Fibroblast of gingiva (primary cell): ENCODE data around the gene EGFL6.
A peak's percentile ranks its signal among the peaks of the same experiment; 100 is the strongest.
"Not testable (repeated sequence)": the region's sequence is repeated elsewhere in the genome, so short reads cannot be mapped to it uniquely, and the experiment has no call there.

Experiments
- DNase-seq: peaks from one replicate; pipeline ENCODE4 v3.0.0-alpha.2; 2011; ENCODE audit warnings: low read depth

The EGFL6 gene

DNA sequence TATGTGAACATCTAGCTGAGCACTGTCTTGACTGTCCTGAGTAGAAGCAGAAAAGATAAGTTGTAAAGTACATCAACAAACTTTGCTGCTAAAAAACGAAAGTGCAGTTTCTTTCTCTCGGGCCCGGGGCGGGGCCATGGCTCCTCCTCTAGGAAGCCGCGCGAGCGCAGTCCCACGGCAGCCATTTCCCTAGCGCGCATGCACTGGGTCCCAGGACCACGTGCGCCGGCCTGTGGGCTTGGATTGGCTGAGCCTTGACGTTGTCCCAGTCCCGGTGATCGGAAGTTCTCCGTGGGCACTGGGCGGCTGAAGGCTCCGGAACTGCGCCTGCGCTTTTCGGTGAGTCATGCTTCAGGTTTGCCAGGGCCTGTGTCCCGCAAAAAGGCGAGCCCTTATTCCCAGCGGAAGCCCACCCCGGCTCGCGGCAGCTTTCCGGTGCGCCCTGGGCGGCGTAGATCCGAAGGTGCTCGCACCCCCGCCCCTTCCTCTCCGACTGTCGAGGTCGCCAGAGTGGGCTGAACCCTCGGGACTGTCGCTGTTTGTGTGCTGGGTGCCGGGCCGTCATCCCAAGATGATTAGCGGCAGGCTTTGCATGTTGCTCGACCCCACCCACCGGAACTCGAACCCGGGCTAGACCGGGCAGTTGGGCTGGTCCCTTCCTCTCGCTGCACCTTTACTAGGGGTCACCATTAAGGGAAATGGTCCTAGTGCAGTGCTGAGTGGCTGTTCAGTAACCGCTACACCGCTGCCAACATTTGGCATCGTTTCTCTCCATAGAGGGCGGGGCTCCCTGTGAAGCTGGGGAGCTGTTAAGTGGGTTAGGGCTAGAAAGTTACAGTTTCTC lies 83.7 kb downstream of the EGFL6 start, which contains the start of gene TCEANC:
TSS of gene TCEANC (plus strand) at position 292 of the 844 bp plus-strand sequence. CDS start 9,368 bp downstream, outside the sequence.
- DNase-seq, result peak; percentile 96

DNA sequence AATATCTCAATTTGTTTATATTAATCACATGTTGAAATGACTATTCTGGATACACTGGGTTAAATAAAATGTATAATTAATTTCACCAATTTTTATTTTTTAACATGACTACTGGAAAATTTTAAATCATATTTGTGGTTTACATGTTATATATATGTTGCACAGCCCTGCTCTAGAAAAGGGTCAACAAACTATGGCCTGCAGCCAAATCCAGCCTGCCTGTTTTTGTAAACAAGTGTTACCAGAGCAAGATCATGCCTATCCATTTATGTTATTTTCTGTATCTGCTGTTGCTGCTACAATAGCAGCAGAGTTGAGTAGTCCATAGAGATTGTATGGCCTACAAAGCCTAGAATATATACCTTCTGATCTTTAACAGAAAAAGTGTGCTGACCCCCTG lies 84.7 kb downstream of the EGFL6 start:
- DNase-seq, result no peak

DNA sequence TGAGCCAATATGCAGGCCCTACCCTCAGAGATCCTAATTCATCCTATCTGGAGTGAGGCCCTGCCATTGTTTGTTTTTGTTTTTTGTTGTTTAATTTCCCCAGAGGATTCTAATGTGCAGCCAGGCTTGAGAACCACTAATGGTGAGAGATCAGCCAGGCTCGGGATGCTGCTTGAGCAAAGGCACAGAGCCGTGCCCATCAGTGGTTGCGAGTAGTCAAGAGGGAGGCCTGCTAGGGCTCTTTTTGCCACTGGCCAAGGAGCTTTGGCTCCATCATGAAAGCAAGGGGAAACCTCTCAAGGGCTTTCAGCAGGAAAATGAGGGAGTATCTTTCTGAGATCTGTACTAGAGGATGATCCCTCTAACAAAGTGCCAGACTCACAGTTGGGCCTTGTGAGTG lies 86.3 kb downstream of the EGFL6 start:
- peak; percentile 17 for DNase-seq

DNA sequence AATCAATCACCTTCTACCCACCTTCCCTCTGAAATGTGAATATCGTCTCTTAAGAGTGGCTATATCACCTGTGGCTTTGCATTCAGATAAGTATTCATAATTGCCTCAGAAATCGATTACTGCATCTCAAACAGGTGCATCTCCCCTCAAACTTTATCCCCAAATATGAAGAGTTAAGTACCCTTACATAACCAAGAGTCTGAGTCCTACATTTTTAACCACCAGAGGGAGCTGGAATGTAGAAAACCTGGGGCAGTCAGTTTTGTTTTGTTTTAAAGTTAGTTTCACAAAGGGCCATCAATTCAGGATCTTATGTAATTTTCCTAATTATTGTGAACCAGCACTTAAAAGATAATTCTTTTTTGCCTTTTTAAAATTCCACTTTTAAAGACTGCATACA lies 89.2 kb downstream of the EGFL6 start:
- peak; percentile 26 for DNase-seq

DNA sequence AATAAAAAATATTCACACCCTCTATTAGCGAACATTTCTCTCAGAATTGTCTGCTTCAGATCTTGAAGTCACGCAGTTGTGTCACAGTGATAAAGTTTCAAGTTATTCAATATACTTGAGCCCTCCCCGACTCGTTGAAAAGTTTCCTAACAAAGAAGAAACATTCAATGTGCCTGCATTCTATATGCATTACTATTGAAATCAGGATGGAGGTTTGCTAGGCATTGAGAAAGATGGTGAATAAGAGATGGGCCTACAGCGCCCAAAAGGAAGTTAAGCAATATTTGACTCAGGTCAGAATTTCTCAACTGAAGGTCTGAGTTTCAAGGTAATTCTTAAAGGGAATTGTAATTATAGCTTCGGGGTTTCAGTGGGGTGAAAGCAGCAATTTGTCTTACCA lies 89.7 kb downstream of the EGFL6 start:
- peak; percentile 76 for DNase-seq

DNA sequence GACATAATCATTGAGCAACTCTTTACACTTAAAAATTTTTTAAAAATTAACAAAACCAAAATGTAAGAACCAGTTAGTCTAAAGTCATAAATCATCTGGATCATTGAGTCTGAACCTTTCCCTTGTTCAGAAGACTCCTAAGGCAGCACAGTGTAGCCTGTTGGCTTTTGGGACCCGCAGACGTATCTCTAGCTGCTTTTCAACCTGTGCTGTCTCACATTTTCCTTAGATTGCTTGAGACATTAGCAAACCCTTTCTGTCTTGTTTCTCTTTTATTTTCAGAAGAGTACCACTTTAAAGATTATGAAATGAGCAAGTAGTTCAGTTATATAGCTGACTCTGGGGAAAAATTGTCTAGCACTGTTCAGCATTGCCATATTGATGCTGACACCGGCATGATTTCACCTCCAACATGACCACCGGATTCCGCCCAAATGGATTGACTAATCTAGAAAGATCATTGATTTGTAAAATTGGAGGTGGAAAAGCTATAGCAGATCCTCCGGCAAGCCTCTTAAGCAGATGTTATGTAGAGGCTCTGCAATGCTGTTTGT lies 92.4 kb downstream of the EGFL6 start:
- no peak for DNase-seq

DNA sequence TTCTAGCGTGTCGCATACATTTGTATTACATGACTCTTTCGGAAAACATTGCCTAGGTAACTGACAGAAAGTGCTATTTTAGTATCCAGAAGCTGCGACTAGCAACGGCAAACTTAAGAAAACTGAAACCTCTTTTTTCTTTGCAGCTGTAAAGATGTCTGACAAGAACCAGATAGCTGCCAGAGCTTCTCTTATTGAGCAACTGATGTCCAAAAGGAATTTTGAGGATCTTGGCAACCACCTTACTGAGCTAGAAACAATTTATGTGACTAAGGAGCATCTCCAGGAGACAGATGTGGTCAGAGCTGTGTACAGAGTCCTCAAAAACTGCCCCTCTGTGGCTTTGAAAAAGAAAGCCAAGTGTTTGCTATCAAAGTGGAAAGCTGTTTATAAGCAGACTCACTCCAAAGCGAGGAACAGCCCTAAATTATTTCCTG lies 93.0 kb downstream of the EGFL6 start:
- peak; percentile 88 for DNase-seq

DNA sequence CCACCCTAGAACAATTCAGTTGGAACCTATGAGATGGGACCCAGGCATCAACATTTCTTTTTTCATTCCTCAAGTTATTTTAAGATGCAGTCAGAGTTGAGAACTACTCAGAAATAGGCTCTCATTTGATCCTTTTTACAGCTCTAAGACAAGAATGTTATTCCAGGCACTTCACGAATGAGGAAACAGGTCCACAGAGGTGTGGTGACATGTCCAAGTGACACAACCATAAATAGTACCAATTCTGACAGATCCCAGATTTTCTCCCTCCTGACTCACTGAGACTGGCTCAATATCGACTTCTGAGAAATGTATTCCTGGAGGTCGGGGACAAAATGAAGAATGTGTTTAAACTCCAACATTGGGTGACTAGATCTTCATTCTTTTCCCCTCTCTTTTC lies 94.6 kb downstream of the EGFL6 start:
- DNase-seq, result no peak

DNA sequence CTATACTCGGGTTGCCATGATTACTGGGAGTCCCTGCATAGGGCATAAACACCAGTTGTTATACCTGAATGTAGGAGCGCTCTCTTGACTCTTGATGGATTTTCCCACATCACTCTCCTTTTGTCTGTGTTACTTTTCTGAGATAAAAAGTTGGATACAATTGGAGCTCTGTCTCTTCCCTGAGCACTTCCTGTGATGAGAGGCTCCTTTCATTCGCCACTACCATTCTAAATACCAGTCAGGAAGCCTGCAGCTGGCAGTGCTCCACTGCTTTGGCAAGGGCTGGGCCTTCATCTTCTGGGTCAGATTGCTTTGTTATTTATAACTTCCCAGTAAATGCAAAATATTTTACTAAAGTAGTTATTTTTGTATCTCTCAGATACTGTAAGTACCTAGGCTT lies 97.4 kb downstream of the EGFL6 start:
- peak; percentile 14 for DNase-seq

DNA sequence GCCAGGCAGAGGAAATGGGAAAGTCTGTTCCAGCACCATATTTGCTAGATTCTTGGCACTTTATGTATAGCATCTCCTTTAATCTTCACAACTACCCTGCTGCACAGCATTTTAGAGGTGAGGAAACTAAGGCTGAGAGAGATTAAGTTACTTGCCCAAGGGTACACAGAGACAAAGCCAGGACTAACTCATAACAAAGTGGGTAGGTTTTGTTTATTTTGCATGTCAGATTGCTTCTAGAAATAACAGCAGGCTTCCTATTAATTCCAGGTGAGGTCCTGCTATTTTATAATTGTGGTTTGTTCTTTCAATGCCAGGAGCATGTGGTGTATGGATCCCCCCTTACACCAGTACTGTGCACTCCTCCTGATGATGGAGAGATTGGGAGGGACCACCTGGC lies 98.5 kb downstream of the EGFL6 start:
- no peak for DNase-seq

DNA sequence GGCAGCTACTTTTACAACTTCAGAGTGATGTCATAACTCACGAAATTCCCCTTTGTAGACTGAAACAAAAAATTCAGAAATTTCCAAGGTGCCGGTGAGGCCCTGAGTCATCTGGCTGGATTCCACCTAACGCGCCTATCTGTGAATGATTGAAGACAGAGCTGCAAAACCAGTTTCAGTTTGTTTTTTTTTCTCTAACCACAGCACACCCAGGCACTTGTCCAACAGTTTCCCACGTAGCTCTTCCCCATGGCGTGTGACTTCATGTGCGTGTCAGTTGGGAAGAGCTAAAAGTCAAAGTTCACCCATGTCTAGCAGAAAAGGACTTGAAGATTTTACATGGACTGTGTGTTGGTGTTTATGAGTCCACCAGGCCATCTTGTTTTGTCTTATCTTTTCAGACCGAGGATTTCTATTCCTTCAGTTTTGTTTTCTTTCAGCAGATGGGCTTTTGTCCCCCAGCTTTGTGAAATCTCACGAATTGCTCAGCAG lies 99.9 kb downstream of the EGFL6 start:
- peak; percentile 89 for DNase-seq

DNA sequence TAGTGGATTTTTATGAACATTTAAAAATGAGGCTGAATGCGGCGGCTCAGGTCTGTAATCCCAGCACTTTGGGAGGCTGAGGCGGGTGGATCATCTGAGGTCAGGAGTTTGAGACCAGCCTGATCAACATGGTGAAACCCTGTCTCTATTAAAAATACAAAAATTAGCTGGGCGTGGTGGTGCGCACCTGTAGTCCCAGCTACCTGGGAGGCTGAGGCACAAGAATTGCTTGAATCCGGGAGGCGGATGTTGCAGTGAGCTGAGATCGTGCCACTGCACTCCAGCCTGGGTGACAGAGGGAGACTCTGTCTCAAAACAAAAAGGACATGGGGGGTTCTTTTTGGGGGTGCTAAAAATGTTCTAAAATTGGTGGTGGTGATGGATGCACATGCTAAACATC lies 100.4 kb downstream of the EGFL6 start:
- DNase-seq, result not testable (repeated sequence)

DNA sequence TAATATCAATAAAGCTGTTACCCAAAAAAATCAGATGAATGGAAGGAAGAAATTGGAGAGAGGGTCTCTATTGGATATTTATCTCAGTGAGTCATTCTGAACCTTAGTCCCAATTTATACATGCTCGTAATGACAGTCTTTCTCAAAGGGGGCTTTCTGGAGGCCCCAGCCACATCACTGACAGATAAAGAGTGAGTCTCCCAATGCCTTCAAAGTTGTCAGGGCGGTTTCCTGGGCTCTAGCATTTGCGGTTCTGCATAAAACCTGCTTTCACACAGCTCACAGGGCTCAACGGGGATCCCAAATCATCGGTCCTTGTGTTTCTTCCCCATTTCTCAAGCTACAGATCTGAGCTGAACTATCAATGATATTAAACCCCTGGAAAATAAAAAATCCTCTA lies 100.8 kb downstream of the EGFL6 start:
- no peak for DNase-seq

DNA sequence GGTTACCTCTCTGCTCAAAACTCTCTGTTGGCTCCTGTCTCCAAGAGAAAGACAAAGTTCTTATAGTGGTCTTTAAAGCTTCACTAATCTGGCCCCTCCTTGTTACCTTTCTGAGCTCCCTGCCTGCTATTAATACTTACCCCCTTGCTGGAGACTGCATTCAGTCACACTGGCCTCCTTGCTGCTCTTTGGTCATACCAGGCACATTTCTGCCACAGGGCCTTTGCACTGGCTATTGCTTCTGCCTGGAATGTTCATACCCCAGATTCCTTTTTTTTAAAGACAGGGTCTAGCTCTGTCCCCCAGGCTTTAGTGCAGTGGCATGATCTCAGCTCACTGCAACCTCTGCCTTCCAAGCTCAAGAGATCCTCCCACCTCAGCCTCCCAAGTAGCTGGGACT lies 103.6 kb downstream of the EGFL6 start:
- DNase-seq, result no peak

DNA sequence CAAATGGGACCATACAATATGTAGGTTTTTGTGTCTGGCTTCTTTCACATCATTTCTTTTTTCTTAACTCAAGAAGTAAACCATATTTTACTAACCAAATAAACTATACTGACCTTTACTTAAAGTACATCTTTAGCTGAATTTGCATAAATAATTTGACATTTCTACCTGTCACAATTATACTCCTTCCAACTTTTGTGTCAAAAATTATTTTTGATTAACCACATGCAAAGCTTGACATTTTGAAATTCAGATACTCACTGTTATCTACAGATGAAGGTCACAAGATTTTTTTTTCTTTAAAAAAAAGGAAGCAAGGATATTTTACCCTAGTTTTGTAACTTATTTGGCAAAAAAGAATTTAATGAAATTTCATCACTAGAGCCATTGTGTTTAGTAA lies 107.5 kb downstream of the EGFL6 start:
- DNase-seq, result no peak

DNA sequence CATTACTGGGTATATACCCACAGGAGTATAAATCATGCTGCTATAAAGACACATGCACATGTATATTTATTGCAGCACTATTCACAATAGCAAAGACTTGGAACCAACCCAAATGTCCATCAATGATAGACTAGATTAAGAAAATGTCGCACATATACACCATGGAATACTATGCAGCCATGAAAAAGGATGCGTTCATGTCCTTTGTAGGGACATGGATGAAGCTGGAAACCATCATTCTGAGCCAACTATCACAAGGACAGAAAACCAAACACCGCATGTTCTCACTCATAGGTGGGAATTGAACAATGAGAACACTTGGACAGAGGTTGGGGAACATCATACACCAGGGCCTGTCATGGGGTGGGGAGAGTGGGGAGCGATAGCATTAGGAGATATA lies 110.3 kb downstream of the EGFL6 start:
- DNase-seq, result not testable (repeated sequence)

DNA sequence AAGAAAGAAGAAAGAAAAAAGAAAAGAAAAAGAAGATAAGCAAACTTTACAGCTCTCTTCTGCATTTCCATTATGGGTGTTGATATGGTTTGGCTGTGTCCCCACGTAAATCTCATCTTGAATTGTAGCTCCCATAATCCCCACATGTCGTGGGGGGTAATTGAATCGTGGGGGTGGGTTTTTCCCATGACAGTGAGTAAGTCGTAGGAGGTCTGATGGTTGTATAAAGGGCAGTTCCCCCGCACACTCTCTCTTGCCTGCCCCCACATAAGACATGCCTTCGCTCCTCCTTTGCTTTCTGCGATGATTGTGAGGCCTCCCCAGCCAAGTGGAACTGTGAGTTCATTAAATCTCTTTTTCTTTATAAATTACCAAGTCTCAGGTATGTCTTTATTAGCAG lies 112.2 kb downstream of the EGFL6 start:
- DNase-seq, result no peak
